Measurements from ENCODE around the gene CASP8AP2. TPM values are rescaled to one million over a fixed set of nuclear protein-coding genes. Genes with fewer than 3 reads are reported as not detected.

The CASP8AP2 gene
- total and polyA plus RNA-seq, 2 donors = 9.4 to 19.5 TPM

DNA sequence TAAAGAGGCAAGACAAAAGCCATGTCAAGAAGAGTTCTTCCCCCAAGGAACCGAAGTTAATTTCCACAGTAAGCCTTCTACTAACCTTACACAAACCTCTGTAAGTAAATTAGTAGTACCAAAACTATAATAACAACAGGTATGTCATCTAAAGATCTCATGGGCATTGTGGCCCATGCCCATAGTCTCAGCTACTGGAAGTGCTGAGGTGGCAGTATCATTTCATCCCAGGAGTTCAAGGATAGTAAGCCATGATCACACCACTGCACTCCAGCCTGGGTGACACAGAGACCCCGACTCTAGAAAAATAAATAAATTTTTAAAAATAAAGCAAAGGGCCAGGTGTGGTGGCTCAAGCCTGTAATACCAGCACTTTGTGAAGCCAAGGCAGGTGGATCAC is 39.3 kb upstream of the CASP8AP2 start:
- 98% methylated on average over 2 of the region's 2 CpGs for WGBS
- H3K4me3 ChIP-seq (ENCODE audit: low read length in 2 of 2) = no peak overlapping the region

DNA sequence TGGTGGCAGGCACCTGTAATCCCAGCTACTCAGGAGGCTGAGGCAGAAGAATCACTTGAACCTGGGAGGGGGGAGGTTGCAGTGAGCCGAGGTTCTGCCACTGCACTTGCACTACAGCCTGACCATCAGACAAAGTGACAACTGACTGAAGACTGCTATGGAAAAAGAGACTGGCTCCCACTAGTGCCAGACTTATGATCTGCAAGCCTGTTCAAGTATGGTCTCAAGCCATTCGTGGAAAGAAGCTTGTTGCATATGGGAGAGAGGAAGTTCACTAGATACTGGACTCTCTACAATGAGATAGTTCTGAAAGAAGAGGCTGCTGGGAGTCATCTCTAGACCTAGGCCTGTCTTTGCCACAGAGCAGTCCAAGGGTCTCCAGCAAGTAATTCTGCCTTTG is 36.8 kb upstream of the CASP8AP2 start:
- Histone ChIP-seq H3K4me1 (ENCODE audit: control insufficient read depth in 2 of 2, insufficient read depth in 2 of 2, low read length in 2 of 2) (peaks cover 8 to 13% of the 10 kb centered on the region in 2 donors), H3K9me3 (ENCODE audit: control insufficient read depth in 2 of 2, insufficient read depth in 1 of 2, low read length in 1 of 2) (no peaks in the 10 kb centered on the region), H3K27me3 (ENCODE audit: control insufficient read depth in 2 of 2, insufficient read depth in 1 of 2, low read length in 1 of 2) (no peaks in the 10 kb centered on the region), H3K4me3 (ENCODE audit: low read length in 2 of 2) (no peak overlapping the region), H3K36me3 (ENCODE audit: control insufficient read depth in 2 of 2, insufficient read depth in 2 of 2, low read length in 1 of 2) (peaks cover 5 to 43% of the 10 kb centered on the region in 2 donors), H3K27ac (ENCODE audit: low read depth in 1 of 2, low read length in 1 of 2) (no peak overlapping the region)
- DNase-seq (ENCODE audit: low read depth in 6 of 9, low spot score in 9 of 9) = peak in 8 of 9 donors; percentile 6 to 54 (median 16)
- 48% methylated on average over 2 of the region's 2 CpGs for WGBS

More for the DNA sequence above, 39.3 kb upstream of the CASP8AP2 start:
- Histone ChIP-seq H3K9me3 (ENCODE audit: control insufficient read depth in 2 of 2, insufficient read depth in 1 of 2, low read length in 1 of 2) (no peaks in the 10 kb centered on the region), H3K36me3 (ENCODE audit: control insufficient read depth in 2 of 2, insufficient read depth in 2 of 2, low read length in 1 of 2) (peaks cover 5 to 48% of the 10 kb centered on the region in 2 donors), H3K27me3 (ENCODE audit: control insufficient read depth in 2 of 2, insufficient read depth in 1 of 2, low read length in 1 of 2) (no peaks in the 10 kb centered on the region), H3K4me1 (ENCODE audit: control insufficient read depth in 2 of 2, insufficient read depth in 2 of 2, low read length in 2 of 2) (peaks cover 8 to 13% of the 10 kb centered on the region in 2 donors), H3K27ac (ENCODE audit: low read depth in 1 of 2, low read length in 1 of 2) (no peak overlapping the region)
- no peak for DNase-seq (ENCODE audit: low read depth in 6 of 9, low spot score in 9 of 9)

DNA sequence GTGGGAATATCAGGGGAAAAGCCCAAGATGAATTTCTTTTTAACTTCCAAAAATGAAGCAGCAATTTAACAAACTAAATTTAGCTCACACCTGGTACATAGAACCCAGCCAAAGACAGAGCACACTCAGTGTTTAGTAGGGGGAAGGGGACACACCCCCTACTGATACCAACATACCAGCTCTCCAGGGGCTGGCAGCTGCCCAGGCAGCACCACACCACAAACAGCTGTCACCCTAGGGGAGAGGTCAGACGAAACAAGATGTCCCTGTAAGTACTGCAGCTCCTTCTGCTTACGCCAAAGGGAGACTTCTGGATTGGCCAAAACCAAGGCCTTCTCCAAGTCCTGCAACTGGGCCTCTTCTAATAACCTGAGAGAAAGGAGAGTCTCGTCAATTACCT is 36.1 kb upstream of the CASP8AP2 start:
- 88% methylated on average over 3 of the region's 3 CpGs for WGBS
- peaks cover 8 to 13% of the 10 kb centered on the region in 2 donors for H3K4me1 ChIP-seq (ENCODE audit: control insufficient read depth in 2 of 2, insufficient read depth in 2 of 2, low read length in 2 of 2)
- no peaks in the 10 kb centered on the region for H3K27me3 ChIP-seq (ENCODE audit: control insufficient read depth in 2 of 2, insufficient read depth in 1 of 2, low read length in 1 of 2)
- H3K9me3 ChIP-seq (ENCODE audit: control insufficient read depth in 2 of 2, insufficient read depth in 1 of 2, low read length in 1 of 2) = no peaks in the 10 kb centered on the region
- no peak overlapping the region for H3K4me3 ChIP-seq (ENCODE audit: low read length in 2 of 2)
- no peak for DNase-seq (ENCODE audit: low read depth in 6 of 9, low spot score in 9 of 9)
- no peak overlapping the region for H3K27ac ChIP-seq (ENCODE audit: low read depth in 1 of 2, low read length in 1 of 2)
- peaks cover 5 to 39% of the 10 kb centered on the region in 2 donors for H3K36me3 ChIP-seq (ENCODE audit: control insufficient read depth in 2 of 2, insufficient read depth in 2 of 2, low read length in 1 of 2)

GRCh38 chr6:89794324-89794723 is 35.4 kb upstream of the CASP8AP2 start:
- H3K36me3 ChIP-seq (ENCODE audit: control insufficient read depth in 2 of 2, insufficient read depth in 2 of 2, low read length in 1 of 2) = peaks cover 9 to 38% of the 10 kb centered on the region in 2 donors
- no peak overlapping the region for H3K27ac ChIP-seq (ENCODE audit: low read depth in 1 of 2, low read length in 1 of 2)
- no peaks in the 10 kb centered on the region for H3K27me3 ChIP-seq (ENCODE audit: control insufficient read depth in 2 of 2, insufficient read depth in 1 of 2, low read length in 1 of 2)
- H3K4me1 ChIP-seq (ENCODE audit: control insufficient read depth in 2 of 2, insufficient read depth in 2 of 2, low read length in 2 of 2) = peaks cover 8 to 13% of the 10 kb centered on the region in 2 donors
- H3K9me3 ChIP-seq (ENCODE audit: control insufficient read depth in 2 of 2, insufficient read depth in 1 of 2, low read length in 1 of 2) = no peaks in the 10 kb centered on the region
- DNase-seq (ENCODE audit: low read depth in 6 of 9, low spot score in 9 of 9) = peak in 5 of 9 donors; percentile 5 to 59 (median 22)
- H3K4me3 ChIP-seq (ENCODE audit: low read length in 2 of 2) = no peak overlapping the region
- 59% methylated on average over 6 of the region's 6 CpGs for WGBS

DNA sequence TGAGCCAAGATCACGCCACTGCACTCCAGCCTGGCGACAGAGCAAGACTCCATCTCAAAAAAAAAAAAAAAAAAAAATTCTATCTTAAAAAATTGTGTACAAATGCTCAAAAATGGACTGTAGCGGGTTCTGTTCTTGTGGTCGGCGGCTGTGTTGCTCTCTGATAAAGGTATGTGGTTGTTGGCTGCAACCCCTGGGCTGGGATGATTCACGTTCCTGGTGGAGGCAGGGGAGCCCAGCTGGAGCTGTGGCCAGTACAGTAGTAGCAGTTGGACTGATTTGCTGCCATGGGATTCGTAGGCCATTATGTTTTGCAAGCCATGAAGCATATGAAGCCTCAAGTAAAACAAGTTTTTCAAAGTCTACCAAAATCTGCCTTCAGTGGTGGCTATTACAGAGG is 32.4 kb upstream of the CASP8AP2 start:
- WGBS = 90% methylated on average over 7 of the region's 7 CpGs
- peaks cover 10 to 38% of the 10 kb centered on the region in 2 donors for H3K36me3 ChIP-seq (ENCODE audit: control insufficient read depth in 2 of 2, insufficient read depth in 2 of 2, low read length in 1 of 2)

DNA sequence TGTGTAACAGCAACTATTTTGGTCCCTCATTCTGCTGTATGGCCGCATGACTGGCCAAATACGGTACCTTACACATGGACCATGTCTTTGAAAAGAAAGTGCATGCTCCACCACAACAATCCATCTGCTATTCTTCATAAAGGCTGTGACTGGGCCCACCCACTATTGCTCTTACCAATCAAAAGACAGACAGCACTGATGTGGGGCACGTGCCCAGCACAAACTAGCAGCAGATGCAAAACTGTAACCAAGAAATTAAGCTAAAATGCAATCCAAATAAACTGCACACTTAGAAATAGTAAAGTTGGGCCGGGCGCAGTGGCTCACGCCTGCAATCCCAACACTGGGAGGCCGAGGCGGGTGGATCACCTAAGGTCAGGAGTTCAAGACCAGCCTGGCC is 30.6 kb upstream of the CASP8AP2 start:
- peaks cover 5 to 26% of the 10 kb centered on the region in 2 donors for H3K36me3 ChIP-seq (ENCODE audit: control insufficient read depth in 2 of 2, insufficient read depth in 2 of 2, low read length in 1 of 2)
- over 99% methylated on average over 8 of the region's 8 CpGs for WGBS
- H3K9me3 ChIP-seq (ENCODE audit: control insufficient read depth in 2 of 2, insufficient read depth in 1 of 2, low read length in 1 of 2) = no peaks in the 10 kb centered on the region
- no peak overlapping the region for H3K27ac ChIP-seq (ENCODE audit: low read depth in 1 of 2, low read length in 1 of 2)
- H3K4me1 ChIP-seq (ENCODE audit: control insufficient read depth in 2 of 2, insufficient read depth in 2 of 2, low read length in 2 of 2) = peaks cover 3 to 4% of the 10 kb centered on the region in 2 donors
- H3K27me3 ChIP-seq (ENCODE audit: control insufficient read depth in 2 of 2, insufficient read depth in 1 of 2, low read length in 1 of 2) = no peaks in the 10 kb centered on the region
- DNase-seq (ENCODE audit: low read depth in 6 of 9, low spot score in 9 of 9) = no peak
- no peak overlapping the region for H3K4me3 ChIP-seq (ENCODE audit: low read length in 2 of 2)

More for the DNA sequence above, 32.4 kb upstream of the CASP8AP2 start:
- Histone ChIP-seq H3K4me1 (ENCODE audit: control insufficient read depth in 2 of 2, insufficient read depth in 2 of 2, low read length in 2 of 2) (peaks cover 8 to 13% of the 10 kb centered on the region in 2 donors), H3K4me3 (ENCODE audit: low read length in 2 of 2) (no peak overlapping the region), H3K9me3 (ENCODE audit: control insufficient read depth in 2 of 2, insufficient read depth in 1 of 2, low read length in 1 of 2) (no peaks in the 10 kb centered on the region), H3K27me3 (ENCODE audit: control insufficient read depth in 2 of 2, insufficient read depth in 1 of 2, low read length in 1 of 2) (no peaks in the 10 kb centered on the region), H3K27ac (ENCODE audit: low read depth in 1 of 2, low read length in 1 of 2) (no peak overlapping the region)
- no peak for DNase-seq (ENCODE audit: low read depth in 6 of 9, low spot score in 9 of 9)

DNA sequence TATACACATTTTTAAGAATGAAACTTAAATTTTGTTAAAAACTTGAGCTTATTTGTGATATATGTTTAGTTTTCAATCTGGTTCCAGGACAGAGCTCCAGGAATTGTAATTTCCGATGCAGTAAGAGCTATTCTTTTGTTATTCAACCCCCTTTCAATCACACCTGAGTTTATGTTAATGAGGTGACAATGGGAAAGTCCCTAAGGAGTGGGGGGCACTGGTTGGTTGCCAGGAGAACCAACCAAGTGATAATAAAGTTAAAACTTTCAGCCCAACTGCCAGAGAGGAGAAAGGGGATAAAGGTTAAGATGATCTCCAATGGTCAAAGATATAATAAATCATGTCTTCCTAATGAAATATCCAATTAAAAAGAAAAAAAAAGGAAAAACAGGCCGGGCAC is 29.9 kb upstream of the CASP8AP2 start:
- Histone ChIP-seq H3K4me3 (ENCODE audit: low read length in 2 of 2) (no peak overlapping the region), H3K27ac (ENCODE audit: low read depth in 1 of 2, low read length in 1 of 2) (no peak overlapping the region), H3K9me3 (ENCODE audit: control insufficient read depth in 2 of 2, insufficient read depth in 1 of 2, low read length in 1 of 2) (no peaks in the 10 kb centered on the region), H3K36me3 (ENCODE audit: control insufficient read depth in 2 of 2, insufficient read depth in 2 of 2, low read length in 1 of 2) (peaks cover 5 to 26% of the 10 kb centered on the region in 2 donors), H3K27me3 (ENCODE audit: control insufficient read depth in 2 of 2, insufficient read depth in 1 of 2, low read length in 1 of 2) (no peaks in the 10 kb centered on the region), H3K4me1 (ENCODE audit: control insufficient read depth in 2 of 2, insufficient read depth in 2 of 2, low read length in 2 of 2) (no peaks in the 10 kb centered on the region)
- no peak for DNase-seq (ENCODE audit: low read depth in 6 of 9, low spot score in 9 of 9)
- over 99% methylated on average over 2 of the region's 2 CpGs for WGBS

DNA sequence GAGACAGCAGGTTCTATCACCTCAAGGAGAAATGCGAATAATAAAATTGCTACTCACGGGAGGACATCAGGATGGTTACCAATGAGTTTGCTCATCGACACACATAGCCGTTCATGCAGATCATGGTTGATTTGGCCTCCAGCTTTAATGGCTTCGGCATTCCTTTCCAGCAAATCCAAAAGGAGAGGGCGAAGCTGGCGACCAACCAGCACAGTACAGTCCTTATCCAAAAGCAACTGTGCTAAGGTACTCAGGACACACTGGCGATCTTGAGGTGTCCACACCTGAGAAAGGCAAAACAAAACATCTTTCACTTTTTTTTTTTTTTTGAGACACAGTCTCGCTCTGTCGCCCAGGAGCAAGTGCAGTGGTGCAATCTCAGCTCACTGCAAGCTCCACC is 26.4 kb upstream of the CASP8AP2 start:
- H3K36me3 ChIP-seq (ENCODE audit: control insufficient read depth in 2 of 2, insufficient read depth in 2 of 2, low read length in 1 of 2) = peaks cover 5 to 26% of the 10 kb centered on the region in 2 donors
- no peak overlapping the region for H3K4me3 ChIP-seq (ENCODE audit: low read length in 2 of 2)
- no peaks in the 10 kb centered on the region for H3K27me3 ChIP-seq (ENCODE audit: control insufficient read depth in 2 of 2, insufficient read depth in 1 of 2, low read length in 1 of 2)
- 97% methylated on average over 10 of the region's 10 CpGs for WGBS
- no peaks in the 10 kb centered on the region for H3K4me1 ChIP-seq (ENCODE audit: control insufficient read depth in 2 of 2, insufficient read depth in 2 of 2, low read length in 2 of 2)
- no peaks in the 10 kb centered on the region for H3K9me3 ChIP-seq (ENCODE audit: control insufficient read depth in 2 of 2, insufficient read depth in 1 of 2, low read length in 1 of 2)
- no peak overlapping the region for H3K27ac ChIP-seq (ENCODE audit: low read depth in 1 of 2, low read length in 1 of 2)
- DNase-seq (ENCODE audit: low read depth in 6 of 9, low spot score in 9 of 9) = no peak

DNA sequence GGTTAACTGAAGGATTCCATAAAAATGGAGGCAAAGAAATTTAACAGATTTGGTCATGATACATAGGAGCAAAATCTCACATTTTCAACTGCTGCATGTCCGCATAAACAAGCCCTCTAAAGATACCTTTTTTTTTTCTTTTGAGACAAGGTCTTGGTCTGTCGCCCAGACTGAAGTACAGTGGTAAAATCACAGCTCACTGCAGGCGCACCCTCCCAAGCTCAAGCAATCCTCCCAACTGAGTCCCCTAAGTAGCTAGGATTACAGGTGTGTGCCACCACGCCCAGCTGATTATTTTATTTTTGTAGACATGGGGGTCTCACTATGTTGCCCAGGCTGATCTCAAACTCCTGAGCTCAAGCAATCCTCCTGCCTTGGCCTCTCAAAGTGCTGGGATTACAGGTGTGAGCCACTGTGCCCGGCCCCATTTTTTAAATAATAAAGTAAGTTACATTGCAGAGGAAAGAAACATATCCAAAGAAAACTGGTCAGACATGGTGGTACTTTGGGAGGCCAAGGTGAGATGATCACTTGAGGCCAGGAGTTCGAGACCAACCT is 23.8 kb upstream of the CASP8AP2 start:
- Histone ChIP-seq H3K27me3 (ENCODE audit: control insufficient read depth in 2 of 2, insufficient read depth in 1 of 2, low read length in 1 of 2) (no peaks in the 10 kb centered on the region), H3K36me3 (ENCODE audit: control insufficient read depth in 2 of 2, insufficient read depth in 2 of 2, low read length in 1 of 2) (peaks cover 0 to 10% of the 10 kb centered on the region in 2 donors), H3K27ac (ENCODE audit: low read depth in 1 of 2, low read length in 1 of 2) (no peak overlapping the region), H3K9me3 (ENCODE audit: control insufficient read depth in 2 of 2, insufficient read depth in 1 of 2, low read length in 1 of 2) (no peaks in the 10 kb centered on the region), H3K4me3 (ENCODE audit: low read length in 2 of 2) (no peak overlapping the region), H3K4me1 (ENCODE audit: control insufficient read depth in 2 of 2, insufficient read depth in 2 of 2, low read length in 2 of 2) (no peaks in the 10 kb centered on the region)
- no peak for DNase-seq (ENCODE audit: low read depth in 6 of 9, low spot score in 9 of 9)
- 98% methylated on average over 6 of the region's 6 CpGs for WGBS
